Smooth muscle cell (in vitro differentiated cells): ENCODE results near the gene RBMS3. TPM values are rescaled to one million over a fixed set of nuclear protein-coding genes. Genes with fewer than 3 reads are reported as not detected.

Source experiments
- DNase-seq: peaks from one replicate; lab custom pipeline; 2025; ENCODE audit not compliant: unreplicated experiment; lab: John Stamatoyannopoulos, UW
- H2AFZ ChIP-seq: fragments of 200-600 bp; sonication (generic); 2 replicates; pipeline ENCODE4 v1.6.0; 2016; ENCODE audit warnings: antibody characterized with exemption, low read depth, mild to moderate bottlenecking
- H3F3A ChIP-seq: fragments of 200-600 bp; sonication (generic); 2 replicates; pipeline ENCODE4 v1.6.0; 2017; ENCODE audit warnings: antibody characterized with exemption, low read depth
- H3K27ac ChIP-seq: fragments of 200-600 bp; sonication (generic); 2 replicates; pipeline ENCODE4 v1.5.1; 2016; ENCODE audit warnings: low read depth, mild to moderate bottlenecking
- H3K27me3 ChIP-seq: fragments of 200-600 bp; sonication (generic); 2 replicates; pipeline ENCODE4 v1.6.1; 2016; ENCODE audit warnings: low read depth, mild to moderate bottlenecking
- H3K36me3 ChIP-seq: fragments of 200-600 bp; sonication (generic); 2 replicates; pipeline ENCODE4 v1.5.1; 2016; ENCODE audit warnings: low read depth
- H3K4me1 ChIP-seq: fragments of 200-600 bp; sonication (generic); 2 replicates; pipeline ENCODE4 v1.5.1; 2016; ENCODE audit warnings: low read depth
- H3K4me2 ChIP-seq: fragments of 200-600 bp; sonication (generic); 2 replicates; pipeline ENCODE4 v1.6.0; 2016; ENCODE audit warnings: mild to moderate bottlenecking
- H3K4me3 ChIP-seq: fragments of 200-600 bp; sonication (generic); 2 replicates; pipeline ENCODE4 v1.5.1; 2016; ENCODE audit warnings: mild to moderate bottlenecking
- H3K79me2 ChIP-seq: fragments of 200-600 bp; sonication (generic); 2 replicates; pipeline ENCODE4 v1.6.0; 2016; ENCODE audit warnings: low read depth, mild to moderate bottlenecking
- H3K9ac ChIP-seq: fragments of 200-600 bp; sonication (generic); 2 replicates; pipeline ENCODE4 v1.6.0; 2016; ENCODE audit warnings: low read depth
- H3K9me3 ChIP-seq: fragments of 200-600 bp; sonication (generic); replicated peaks from 2 replicates; pipeline ENCODE4 v1.5.1; 2016; ENCODE audit warnings: low read depth
- H4K20me1 ChIP-seq: fragments of 200-600 bp; sonication (generic); 2 replicates; pipeline ENCODE4 v1.6.0; 2016; ENCODE audit warnings: low read depth
- WGBS: methylation state at CpG from one replicate; pipeline ENCODE4 v1.1.7; 2016; ENCODE audit warnings: low lambda C conversion rate; 5-methylcytosine and 5-hydroxymethylcytosine counted together
- polyA plus RNA-seq: library from polyadenylated mRNA; unstranded; fragments of >200 nt; fragmentation: Nextera tagmentation; extraction: Ambion mirVana; gene quantifications from 2 replicates; pipeline ENCODE4 v1.2.1, GENCODE V29; 2016
- total RNA-seq: library from RNA; depleted of rRNA; stranded (reverse); fragments of >200 nt; gene quantifications from 2 replicates; pipeline ENCODE4 v1.2.3, GENCODE V29; 2014
- TF ChIP-seq, protein P1 (sequence below): fragments of 200-600 bp; sonication (generic); IDR thresholded peaks from 2 replicates; pipeline ENCODE4 v1.5.1; 2017; ENCODE audit warnings: borderline replicate concordance, mild to moderate bottlenecking, antibody characterized with exemption; ENCODE audit not compliant: insufficient read depth, poor library complexity, severe bottlenecking

The RBMS3 gene
- total and polyA plus RNA-seq, 2 experiments from 2014 or later: 42.9 to 50.6 TPM

DNA sequence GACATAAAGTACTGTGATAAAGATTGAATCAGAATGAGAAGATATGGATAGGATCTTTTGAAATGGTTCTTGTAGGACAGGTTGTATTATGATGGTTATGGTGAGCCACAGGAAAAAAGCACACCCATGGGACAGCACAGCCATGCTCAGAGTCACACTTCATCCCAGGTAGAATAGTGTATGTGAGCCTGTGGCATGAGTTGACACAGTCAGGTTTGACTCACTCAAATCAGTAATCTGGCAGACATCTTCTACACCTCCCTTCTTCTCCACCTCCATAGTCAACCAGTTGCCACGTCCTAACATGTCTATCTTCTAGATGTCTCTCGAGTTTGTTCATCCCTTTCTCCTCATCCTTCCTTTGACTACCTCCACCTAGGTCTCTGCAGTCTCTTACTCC lies 176.0 kb downstream of the RBMS3 start:
- Histone ChIP-seq H3K27me3 (no peaks in the 10 kb centered on the region), H3K4me3 (no peak overlapping the region), H3K4me2 (no peak overlapping the region), H3F3A (no peaks in the 10 kb centered on the region), H4K20me1 (no peaks in the 10 kb centered on the region), H3K79me2 (peaks cover 51% of the 10 kb centered on the region), H3K27ac (no peak overlapping the region), H3K9ac (no peak overlapping the region), H3K36me3 (no peaks in the 10 kb centered on the region), H3K4me1 (no peaks in the 10 kb centered on the region), H3K9me3 (no peaks in the 10 kb centered on the region), H2AFZ (no peak overlapping the region)
- no peak for DNase-seq
- 100% methylated on average over 2 of the region's 2 CpGs for WGBS
- TF ChIP-seq, protein P1, sequence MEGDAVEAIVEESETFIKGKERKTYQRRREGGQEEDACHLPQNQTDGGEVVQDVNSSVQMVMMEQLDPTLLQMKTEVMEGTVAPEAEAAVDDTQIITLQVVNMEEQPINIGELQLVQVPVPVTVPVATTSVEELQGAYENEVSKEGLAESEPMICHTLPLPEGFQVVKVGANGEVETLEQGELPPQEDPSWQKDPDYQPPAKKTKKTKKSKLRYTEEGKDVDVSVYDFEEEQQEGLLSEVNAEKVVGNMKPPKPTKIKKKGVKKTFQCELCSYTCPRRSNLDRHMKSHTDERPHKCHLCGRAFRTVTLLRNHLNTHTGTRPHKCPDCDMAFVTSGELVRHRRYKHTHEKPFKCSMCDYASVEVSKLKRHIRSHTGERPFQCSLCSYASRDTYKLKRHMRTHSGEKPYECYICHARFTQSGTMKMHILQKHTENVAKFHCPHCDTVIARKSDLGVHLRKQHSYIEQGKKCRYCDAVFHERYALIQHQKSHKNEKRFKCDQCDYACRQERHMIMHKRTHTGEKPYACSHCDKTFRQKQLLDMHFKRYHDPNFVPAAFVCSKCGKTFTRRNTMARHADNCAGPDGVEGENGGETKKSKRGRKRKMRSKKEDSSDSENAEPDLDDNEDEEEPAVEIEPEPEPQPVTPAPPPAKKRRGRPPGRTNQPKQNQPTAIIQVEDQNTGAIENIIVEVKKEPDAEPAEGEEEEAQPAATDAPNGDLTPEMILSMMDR: no peak

GRCh38 chr3:29463304-29463703 lies 182.4 kb downstream of the RBMS3 start:
- Histone ChIP-seq H3K4me3 (no peak overlapping the region), H3K79me2 (peaks cover 29% of the 10 kb centered on the region), H3K27ac (no peak overlapping the region), H3K9ac (no peak overlapping the region), H3K9me3 (no peaks in the 10 kb centered on the region), H3K36me3 (no peaks in the 10 kb centered on the region), H3K27me3 (no peaks in the 10 kb centered on the region), H3K4me2 (no peak overlapping the region), H3K4me1 (peaks cover 7% of the 10 kb centered on the region), H4K20me1 (peaks cover 7% of the 10 kb centered on the region), H2AFZ (no peak overlapping the region), H3F3A (peaks cover 7% of the 10 kb centered on the region)
- DNase-seq: no peak
- TF ChIP-seq, protein P1: no peak
- WGBS: 68% methylated on average over 3 of the region's 3 CpGs

DNA sequence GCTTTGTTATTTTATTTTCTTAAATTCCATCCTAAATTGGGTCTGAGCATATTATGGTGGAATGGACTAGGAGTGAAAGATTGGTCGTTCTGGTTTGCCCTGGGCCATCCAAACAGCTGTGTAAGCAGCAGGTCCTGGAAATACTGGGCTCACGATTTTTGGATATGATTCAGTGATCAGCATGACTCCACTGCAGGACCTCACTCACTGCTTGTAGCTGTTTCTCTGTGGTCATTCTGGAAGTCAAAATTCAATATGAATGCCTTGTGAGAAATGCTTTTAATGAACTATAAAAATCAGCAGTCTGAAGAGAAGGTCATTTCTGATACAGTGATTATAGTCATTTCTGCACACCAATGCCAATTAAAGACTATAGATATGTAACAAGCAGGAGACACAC lies 185.0 kb downstream of the RBMS3 start:
- no peak overlapping the region for H2AFZ ChIP-seq
- TF ChIP-seq, protein P1: no peak
- peaks cover 15% of the 10 kb centered on the region for H3K4me1 ChIP-seq
- no peaks in the 10 kb centered on the region for H3K9me3 ChIP-seq
- peaks cover 7% of the 10 kb centered on the region for H3F3A ChIP-seq
- no peaks in the 10 kb centered on the region for H3K27me3 ChIP-seq
- no peak overlapping the region for H3K4me3 ChIP-seq
- H3K36me3 ChIP-seq: no peaks in the 10 kb centered on the region
- H3K79me2 ChIP-seq: peaks cover 26% of the 10 kb centered on the region
- peak overlapping the region; percentile 0 for H3K4me2 ChIP-seq
- H3K27ac ChIP-seq: no peak overlapping the region
- 24% methylated on average over 2 of the region's 2 CpGs for WGBS
- DNase-seq: no peak
- H4K20me1 ChIP-seq: peaks cover 19% of the 10 kb centered on the region
- no peak overlapping the region for H3K9ac ChIP-seq

DNA sequence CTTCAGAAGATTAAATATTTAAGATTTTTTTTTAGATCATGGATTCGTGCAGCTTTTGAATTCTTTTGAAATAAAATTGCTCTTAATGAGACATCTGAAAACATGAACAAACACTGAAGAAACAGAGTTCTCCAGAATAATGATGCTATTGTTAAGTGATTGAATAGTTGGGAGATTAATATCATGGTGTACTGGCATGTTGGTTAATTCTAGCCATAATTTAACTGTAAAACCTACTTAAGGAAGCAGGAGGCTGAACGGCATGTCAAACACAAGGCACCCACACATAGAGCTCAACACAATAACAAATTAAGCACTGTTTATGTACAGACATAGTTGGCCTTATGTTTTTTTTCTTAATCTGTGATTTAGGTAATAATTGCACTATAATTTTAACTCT lies 185.6 kb downstream of the RBMS3 start:
- Histone ChIP-seq H3K36me3 (no peaks in the 10 kb centered on the region), H3F3A (peaks cover 7% of the 10 kb centered on the region), H4K20me1 (peaks cover 22% of the 10 kb centered on the region), H3K4me3 (no peak overlapping the region), H3K27ac (no peak overlapping the region), H2AFZ (no peak overlapping the region), H3K4me1 (peaks cover 15% of the 10 kb centered on the region), H3K27me3 (no peaks in the 10 kb centered on the region), H3K9ac (no peak overlapping the region), H3K4me2 (no peak overlapping the region), H3K79me2 (peaks cover 32% of the 10 kb centered on the region), H3K9me3 (no peaks in the 10 kb centered on the region)
- 64% methylated on average over 2 of the region's 2 CpGs for whole genome bisulfite sequencing
- no peak for DNase-seq
- TF ChIP-seq, protein P1: no peak
